Measurements from ENCODE around the gene CCDC178.
"Not testable (repeated sequence)": the region's sequence is repeated elsewhere in the genome, so short reads cannot be mapped to it uniquely, and the experiment has no call there.

CCDC178 gene, protein sequence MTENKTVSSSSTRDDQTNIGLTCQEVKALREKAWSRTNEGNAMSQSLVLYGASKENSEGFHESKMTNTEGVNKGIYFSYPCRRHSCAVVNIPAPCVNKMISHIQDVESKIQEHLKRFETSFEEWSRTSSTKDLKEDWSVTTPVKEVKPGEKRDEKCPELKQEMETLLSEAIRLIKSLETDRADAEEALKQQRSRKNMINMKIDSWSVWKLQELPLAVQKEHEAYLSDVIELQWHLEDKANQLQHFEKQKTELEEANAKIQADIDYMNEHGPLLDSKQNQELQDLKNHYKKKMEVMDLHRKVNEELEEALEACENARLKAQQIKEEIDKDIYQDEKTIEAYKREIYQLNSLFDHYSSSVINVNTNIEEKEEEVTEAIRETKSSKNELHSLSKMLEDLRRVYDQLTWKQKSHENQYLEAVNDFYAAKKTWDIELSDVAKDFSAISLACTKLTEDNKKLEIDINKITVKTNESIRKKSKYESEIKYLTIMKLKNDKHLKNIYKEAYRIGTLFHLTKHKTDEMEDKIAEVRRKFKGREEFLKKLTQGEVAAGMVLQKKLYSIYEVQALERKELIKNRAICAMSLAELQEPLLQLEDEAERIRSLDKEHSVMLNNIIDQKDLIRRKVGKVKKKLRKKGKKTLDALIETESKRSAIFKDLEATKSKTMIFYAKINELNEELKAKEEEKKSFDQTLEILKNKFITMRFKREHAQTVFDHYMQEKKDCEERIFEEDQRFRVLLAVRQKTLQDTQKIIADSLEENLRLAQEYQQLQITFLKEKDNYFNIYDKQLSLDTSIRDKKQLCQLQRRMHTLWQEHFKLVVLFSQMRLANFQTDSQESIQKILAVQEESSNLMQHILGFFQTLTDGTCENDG

DNA sequence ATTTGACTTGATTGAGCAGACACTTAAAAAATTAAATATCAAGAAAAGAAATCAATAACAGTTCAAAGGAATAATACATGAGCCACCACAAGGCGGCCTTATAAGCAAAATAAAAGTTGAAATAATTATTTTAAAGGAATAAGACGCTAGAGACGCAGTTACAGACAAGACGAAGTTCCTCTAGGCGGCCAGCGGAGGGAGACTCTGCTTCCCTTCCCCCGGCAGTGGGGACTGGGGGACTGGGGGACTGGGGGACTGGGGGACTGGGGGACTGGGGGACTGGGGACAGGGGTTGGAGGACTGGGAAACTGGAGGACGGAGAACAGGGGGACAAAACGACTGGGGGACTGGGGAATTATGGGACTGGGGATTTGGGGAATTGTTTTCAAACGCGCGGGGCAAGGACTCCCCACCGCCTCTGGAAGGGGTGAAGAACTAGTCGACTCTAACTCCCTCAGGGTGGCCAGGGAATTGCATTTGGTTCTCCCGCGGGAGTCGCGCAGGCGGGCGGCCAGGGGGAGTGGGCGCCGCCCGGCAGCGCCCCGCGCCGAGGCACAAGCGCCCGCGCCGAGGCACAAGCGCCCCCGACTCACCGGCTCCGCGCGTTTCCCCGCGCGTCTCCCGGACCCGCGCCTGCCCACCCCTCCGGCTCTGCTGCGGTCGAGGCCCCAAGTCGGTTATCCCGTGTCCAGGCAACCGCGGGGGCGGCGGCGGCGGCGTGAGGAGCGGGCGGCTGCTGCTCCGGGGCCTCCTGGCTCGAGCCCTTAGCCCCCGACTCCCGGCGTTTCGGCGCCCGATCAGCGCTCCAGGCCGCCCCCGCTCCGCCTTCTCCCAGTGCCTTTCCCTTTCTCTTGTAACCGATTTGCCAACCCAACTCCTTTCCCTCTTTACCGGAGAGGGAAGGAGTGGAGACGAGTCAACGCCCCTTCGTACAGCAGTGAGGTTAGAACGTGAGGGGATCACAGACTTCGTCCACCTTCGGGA, at the start of gene CCDC178:
TSS of gene CCDC178 (minus strand) at position 662 of the 984 bp plus-strand sequence. CDS start 28,633 bp downstream, outside the sequence.
- DNase-seq, result no peak

DNA sequence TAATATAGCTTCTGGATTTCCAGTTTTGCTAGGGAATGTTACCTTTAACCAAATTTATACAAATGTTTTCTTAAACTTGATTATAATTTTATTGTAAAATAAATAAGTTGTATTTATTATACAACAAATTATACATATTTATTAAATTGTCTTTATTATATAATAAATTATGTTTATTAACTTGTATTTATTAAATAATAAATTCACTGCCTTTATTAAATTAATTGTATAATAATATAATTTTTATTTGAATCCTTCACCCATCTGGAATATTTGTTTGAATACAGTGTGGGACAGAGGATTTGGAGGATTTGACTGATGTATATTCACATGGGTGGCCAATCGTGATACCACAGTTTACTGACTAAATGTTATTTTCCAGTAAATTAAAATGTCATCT, 43.4 kb upstream of the CCDC178 start:
- DNase-seq, result no peak

DNA sequence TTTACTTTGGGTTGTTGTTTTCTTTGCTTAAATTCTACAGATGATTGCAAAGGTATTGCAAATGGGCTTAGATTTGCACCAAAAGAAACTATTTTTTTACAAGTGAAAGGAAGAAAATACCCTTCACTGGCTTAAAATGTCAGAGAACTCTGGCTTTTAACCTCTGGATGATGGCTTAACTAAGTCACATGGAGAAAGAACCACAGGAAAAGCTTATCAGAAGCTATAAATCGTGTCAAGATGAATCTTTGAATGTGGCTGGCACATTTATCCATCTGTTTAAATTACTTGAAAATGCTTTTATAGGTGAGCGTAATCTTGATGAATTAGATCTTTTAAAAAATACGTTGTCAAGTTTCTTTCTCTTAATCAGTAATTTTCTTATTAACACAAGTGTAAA, 32.0 kb upstream of the CCDC178 start:
- DNase-seq, result no peak

DNA sequence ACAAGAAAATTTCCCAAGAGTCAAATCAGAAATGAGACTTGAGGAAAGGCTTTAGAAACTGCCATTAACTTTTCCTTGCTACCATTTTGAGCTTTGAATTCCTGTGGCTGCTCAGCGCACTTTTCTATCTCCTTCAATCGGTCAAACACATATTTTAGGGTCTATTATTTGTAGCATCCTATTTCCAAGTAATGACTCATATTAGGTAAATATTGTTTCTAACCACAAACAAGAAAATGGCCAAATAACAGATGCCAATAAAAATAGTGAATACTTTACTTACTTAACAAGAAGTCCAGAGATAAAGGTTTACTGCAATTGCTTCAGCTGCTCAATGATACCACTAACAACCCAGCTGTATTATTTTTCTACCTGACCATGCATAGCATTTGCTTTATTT, 29.7 kb upstream of the CCDC178 start:
- no peak for DNase-seq

DNA sequence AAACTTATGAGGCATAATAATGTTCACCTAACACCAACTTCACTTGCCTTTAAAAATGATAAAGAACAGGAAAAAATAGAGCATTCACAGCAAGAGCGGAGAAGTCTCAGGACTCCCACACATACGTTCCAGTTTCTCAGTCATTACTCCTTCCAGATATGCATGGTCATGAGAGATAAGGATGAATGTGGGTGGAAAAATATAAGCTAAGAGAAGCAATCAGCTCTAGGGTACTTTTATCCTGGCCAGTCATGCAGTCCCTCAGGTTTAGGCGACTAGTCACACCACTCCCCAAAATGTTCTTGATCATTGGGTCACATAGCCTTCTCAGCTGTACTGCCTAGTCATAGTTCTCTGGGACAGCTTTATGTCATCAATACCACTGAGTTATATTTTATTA, 29.2 kb upstream of the CCDC178 start:
- DNase-seq, result no peak

DNA sequence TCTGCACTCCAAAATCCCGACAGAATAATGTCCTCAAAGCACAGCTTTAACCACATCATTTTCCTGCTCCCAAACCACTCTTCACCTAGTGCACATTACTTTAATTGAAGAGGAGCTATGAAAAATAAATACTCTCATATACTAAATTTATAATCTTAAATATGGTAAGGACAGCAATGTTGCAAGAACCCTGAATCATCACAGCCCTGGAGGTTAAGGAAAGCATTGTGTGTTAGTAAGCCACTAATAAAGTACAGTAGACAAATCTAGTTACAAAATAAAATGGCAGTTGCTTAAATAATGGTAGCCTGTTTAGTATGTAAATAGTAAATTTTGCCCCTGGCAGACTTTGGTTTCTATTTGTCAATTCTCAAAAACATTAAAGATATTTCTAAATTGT, 27.0 kb upstream of the CCDC178 start:
- no peak for DNase-seq

DNA sequence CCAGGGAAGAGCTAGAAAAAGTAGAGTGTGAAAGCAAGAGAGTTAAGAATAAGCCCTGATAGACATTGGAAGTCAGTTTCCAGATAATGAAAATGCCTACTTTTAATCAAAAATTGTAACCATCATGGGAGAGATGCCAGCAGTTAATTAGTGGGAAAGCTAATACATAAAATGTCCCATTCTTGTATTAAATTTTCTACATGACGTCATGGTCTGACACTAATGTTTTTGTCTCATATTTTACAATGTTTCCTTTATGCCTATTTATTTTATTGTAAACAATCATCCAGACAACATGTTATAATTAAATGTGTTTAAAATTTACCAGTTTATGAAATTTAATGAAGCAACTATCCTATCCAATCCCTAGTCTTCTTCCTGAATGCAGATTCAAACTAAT, 26.3 kb upstream of the CCDC178 start:
- DNase-seq, result no peak

DNA sequence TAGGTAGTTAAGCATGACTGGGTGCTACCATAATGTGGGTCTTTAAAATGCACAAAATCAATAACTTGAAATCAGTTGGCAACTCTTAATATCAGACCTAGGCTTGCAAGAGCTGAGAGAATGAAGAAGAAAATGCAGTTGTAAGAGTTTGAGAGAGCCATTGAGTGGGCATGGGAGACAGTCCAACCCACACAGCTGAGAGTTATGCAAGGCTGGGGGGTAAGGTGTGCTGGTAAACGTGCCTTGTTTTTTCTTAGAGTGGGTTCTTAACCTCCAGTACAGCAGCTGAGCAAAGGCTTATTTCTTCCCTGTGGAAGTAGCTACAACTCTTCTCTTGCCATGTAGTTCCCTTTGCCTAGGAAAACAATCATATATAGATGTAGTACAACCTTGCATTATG, 20.2 kb upstream of the CCDC178 start:
- no peak for DNase-seq

DNA sequence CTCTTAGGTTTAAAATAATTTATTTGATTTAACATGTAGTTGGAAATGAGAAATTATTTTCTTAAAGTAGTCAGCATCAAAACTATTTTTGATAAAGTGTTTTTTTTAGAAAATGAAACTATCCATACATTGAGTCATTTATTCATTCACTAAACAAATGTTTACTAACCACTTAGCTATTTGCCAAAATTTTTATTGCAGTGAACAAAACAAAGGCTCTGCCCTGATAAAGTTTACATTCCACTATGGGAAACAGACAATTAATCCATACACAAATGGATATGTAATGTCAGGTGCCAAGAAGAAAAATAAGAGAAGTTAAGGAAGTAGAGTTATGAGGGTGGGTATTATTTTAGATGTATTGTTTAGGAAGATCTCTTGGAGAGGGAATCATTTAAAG, 19.1 kb upstream of the CCDC178 start:
- no peak for DNase-seq

DNA sequence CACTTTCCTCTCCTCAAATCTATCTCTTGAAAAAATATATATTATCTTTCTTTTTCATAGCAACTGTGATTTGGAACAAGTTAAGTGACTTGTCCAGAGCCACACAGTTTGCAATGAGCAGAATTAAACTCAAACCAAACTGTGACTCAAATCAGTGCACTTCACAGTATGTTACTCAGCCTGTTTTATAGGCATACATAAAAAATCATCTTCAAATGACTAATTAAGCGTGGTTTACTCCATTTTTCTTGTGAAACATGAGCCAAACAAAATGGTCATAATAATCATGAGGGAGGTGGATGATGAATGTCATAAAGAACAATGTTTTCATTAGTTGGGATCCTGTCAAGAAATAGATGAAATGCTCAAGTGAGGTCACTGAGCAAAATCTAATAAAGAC, 6.1 kb upstream of the CCDC178 start:
- DNase-seq, result no peak

DNA sequence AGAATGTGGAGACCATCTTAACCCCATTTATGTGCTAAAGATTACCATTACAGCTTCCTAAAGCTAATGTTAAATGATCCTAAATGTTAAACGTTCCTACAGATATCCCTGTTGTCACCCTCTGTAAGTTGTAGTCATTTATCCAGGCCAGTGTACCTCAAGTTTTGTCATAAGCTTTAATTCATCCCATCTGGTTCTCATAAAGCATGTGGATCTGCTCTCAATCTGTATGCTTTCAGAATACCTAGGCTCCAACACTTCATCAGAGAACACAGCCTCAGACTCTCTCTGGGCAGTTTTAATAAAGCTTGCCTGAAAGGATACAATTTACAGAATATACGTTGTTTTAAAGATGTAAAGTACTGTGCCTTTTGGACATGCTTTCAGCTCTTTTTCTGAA, 4.2 kb upstream of the CCDC178 start:
- DNase-seq, result no peak

DNA sequence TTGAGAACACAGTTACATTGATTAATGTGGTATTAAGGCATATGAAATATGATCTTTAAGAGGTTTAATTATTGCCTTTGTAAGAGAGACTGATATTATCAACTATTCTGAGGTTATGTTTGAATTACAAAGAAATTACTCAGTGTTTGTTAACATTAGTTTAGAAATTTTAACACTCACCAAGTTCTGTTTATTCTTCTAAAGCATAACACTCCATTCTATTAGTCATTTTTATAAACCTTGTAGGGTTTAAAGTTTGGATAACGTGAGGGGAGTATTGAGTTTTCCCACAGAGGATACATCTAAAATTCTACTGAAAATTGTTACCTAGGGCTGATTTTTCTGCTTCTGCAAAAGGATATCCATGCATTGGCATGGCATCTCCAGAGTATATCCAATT, 7.7 kb downstream of the CCDC178 start:
- DNase-seq, result no peak

DNA sequence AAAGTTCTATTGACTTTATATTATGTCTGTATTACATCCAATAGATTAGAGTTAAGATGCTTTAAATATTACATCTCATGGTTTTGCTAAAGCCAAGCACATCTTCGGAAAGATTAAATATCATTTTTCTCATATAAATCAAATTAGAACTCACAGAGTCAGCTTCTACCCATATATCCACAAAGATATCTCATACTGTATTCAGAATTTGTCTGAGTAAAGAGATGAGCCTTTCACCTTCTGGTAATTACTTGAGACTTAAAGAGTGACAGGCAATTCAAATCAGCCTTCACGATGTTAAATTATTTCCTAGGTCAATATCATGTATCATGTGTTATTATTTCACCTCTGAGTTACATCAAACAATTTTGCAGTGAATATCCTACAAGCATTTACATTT, 13.0 kb downstream of the CCDC178 start:
- DNase-seq, result no peak

DNA sequence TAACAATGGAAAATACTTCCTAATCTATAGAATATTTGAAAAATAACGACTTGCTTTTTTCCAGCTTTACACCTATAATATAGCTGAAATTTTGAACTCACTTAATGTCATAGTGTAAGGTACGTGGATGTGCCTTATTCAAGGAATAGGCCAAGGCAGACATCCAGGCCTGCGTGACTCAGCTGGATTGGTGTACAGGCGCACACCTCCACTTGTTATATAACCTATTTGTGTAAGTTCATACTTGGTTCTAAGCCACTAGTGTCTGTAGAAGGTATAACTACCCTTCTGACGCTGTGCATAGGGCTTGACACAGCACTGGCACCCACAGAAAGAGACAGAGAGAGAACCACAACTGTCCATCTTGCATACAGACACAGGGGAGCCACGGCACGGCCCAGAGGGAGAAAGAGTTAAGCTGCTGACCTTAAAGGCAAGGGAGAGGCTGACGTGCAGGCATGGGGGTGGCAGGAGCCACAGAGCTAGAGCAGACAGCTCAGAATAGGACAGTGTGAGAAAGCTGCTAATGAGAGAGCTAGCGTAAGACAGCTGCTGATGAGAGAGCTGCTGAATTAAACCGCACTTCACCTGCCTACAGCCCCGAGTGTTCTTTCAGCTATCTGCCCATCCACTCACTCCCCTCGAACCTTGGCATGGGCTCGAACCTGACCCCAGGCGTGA, 16.1 kb downstream of the CCDC178 start:
- DNase-seq, result no peak

DNA sequence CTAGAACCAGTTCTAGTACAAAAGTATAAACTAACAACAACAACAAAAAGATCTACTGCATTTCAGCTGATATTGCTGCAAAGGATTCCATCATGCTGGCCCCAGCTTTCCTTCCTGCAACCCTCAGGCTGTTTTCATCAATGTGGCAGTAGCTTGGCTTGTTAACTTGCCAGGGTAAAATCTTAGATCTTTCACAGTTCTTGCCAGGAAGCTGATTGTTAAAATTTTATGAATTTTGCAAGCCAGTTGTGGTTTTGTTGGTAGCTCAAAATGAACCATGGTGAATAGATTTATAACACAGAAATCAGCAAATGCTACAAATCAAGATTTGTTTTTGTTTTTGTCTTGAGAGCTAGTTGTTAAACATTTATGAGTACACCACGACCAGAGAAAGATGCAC, 19.3 kb downstream of the CCDC178 start:
- DNase-seq, result no peak

DNA sequence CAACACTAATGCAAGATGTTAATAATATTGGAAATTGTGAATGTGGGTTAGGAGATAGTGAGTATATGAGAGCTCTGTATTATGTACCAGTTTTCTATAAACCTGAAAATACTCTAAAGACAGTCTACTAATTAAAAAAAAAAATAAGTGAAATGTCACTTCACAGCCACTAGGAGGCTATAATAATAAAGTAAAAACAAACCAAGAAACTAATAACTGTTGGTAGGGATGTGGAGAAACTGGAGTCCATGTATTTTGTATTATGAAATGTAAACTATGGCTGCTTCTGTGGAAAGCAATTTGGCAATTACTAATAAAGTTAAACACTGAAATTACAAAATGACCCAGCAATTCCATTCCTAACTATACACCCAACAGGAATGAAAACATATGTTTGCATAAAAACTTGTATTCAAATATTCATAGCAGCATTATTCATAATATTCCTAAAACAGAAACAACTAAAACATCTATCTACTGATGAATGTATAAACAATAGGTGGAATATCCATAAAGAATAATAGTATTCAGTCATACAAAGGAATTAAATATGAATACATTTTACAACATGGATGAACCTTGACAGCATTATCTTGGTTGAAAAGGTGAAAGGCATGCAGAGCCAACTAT, 36.2 kb downstream of the CCDC178 start:
- DNase-seq, result peak; percentile 35 to 44

DNA sequence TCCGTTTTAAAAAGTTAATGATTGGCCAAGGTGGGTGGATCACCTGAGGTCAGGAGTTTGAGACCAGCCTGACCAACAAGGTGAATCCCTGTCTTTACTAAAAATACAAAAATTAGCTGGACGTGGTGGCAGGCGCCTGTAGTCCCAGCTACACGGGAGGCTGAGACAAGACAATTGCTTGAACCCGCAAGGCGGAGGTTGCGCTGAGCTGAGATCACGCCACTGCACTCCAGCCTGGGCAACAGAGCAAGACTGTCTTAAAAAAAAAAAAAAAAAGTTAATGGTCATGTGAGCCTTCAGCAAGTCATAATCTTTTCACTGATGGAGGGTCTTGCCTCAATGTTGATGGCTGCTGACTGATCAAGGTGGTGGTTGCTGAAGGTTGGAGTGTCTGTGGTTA, 41.6 kb downstream of the CCDC178 start:
- not testable (repeated sequence) for DNase-seq

DNA sequence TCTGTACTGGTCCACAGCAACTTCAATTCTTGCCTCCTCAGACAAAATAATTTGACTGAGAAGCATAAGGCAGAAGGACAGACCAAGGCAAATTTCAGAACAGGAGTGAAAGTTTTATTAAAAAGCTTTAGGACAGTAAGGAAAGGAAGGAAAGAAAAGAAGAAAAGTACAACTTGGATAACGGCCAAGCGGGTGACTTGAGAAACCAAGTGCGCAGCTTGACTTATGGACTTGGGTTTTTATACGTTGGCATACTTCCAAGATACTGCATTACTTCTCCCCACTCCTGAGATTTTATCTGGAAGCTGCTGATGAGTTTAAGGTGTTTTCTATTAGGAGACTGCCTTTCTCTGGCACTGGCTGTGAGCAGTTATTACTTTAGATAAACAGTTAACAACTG, 64.7 kb downstream of the CCDC178 start:
- no peak for DNase-seq

DNA sequence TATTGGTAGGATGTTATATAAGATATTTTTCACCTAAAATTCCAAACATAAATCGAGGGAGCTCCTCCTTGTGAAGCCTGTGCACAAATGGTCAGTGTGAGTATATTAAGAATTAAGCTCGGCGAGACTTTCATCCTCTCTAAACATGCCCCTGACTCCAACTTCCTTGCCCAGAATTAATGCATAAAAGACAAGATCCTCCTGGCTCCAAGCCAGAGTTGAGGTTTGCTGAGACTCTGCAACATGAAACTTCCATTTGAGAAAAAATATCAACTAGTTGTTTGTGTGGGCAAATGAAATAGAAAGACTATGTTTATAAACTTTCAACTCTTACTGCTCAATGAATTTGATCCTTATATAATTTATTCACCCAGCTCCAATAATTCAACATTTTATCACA, 68.1 kb downstream of the CCDC178 start:
- peak; percentile 9 to 13 for DNase-seq

DNA sequence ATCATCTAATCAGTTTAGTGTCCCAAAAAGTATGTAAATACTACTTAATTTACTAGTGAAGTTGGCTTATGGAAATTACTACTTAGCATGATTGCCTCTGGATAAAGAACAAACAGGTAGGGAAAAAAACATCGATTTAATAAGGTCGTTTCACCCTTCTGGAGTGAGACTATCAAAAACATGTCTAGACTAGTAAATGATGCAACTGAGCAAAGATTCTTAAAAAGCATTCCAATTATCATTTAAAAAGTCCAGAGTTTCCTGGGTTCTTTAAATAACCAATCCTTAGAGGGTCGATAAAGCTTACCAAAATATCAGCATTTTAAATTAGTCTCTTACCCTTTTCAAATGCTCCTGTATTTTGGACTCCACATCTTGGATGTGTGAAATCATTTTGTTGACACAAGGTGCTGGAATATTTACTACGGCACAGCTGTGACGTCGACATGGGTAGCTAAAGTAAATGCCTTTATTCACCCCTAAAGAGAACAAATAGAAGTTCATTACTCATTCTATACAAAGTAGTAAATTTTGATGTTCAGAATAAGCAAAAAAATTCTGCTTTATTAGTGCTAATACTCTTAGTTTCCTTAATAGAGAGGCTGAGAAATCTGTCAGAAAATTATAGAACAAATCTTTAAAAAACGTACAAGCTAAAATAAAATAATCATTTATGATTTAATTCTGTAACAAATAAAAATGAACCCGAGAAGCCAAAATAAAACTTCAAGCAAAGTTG, 70.6 kb downstream of the CCDC178 start:
- no peak for DNase-seq

DNA sequence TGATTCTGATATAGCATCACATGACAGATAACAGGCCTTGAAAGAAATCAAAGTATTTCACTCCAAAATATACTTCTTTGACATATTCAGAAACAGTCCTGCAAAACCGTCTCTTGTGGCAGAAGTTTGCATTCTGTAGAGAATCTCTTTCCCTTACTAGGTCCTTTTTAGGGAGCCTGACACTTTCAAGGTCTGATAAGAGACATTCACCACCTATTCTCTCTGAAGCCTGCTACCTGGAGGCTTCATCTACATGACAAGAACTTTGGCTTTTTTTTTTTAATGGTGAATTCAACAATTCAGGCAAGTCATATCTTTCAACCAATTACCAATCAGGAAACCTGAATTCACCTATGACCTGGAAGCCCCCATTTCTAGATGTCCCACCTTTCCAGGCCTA, 83.8 kb downstream of the CCDC178 start:
- DNase-seq, result no peak

Measured in Kasumi-1 (cell line).